ENCODE results near the gene AFG1L.
"Not testable (repeated sequence)": the region's sequence is repeated elsewhere in the genome, so short reads cannot be mapped to it uniquely, and the experiment has no call there.

Gene AFG1L

DNA sequence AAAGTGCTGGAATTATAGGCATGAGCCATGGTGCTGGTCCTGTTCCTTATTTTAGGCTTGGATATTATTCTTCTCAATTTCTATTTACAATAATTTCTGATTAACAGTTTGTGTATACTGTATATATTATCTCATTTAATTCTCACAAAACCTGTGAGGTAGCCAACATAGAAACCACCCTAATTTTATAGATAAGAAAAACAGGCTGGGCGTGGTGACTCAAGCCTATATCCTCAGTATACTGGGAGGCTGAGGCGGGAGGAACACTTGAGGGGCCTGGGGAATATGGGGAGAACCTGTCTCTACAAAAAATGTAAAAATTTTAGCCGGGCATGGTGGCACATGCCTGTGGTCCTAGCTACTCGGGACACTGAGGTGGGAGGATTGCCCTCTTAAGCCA lies 3.8 kb upstream of the AFG1L start:
- DNase-seq = no peak

DNA sequence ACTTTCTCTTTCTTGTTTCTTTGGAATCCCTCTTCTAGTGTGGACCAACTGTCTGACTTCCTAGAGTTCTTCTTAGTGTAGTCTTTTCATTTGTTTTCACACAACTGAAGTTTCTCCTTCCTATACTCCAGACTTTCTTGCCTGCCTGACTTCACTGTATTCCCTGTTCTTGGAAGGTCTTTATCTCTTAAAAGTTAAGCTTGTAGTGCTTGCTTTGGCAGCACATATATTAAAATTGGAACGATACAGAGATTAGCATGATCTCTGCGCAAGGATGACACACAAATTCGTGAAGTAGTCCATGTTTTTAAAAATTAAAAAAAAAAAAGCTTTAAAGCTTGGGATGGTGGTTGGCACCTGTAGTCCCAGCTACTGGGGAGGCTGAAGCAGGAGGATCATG lies 2.3 kb upstream of the AFG1L start:
- DNase-seq = not testable (repeated sequence)

DNA sequence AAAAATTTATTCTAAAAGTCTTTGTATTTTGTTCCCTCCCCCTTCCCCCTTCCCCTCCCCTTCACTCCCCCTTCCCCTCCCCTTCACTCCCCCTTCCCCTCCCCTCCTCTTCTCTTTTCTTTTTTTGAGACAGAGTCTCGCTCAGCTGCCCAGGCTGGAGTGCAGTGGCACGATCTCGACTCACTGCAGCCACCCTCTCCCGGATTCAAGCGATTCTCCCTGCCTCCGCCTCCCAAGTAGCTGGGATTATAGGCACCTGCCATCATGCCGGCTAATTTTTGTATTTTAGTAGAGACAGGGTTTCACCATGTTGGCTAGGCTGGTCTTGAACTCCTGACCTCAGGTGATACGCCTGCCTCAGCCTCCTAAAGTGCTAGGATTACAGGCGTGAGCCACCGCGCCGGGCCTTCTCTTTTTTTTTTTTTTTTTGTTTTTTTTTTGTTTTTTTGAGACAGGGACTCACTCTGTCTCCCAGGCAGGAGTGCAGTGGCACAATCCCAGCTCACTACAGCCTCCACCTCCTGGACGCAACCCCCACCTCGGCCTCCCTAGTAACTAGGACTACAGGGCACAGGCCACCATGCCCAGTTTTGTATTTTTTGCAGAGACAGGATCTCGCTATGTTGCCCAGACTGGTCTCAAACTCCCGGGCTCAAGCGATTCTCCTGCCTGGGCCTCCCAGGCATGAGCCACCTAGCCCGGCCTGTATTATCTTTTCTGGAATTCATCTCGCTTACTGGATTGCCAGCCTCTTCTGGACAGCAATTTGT lies 1.1 kb upstream of the AFG1L start:
- no peak for DNase-seq

DNA sequence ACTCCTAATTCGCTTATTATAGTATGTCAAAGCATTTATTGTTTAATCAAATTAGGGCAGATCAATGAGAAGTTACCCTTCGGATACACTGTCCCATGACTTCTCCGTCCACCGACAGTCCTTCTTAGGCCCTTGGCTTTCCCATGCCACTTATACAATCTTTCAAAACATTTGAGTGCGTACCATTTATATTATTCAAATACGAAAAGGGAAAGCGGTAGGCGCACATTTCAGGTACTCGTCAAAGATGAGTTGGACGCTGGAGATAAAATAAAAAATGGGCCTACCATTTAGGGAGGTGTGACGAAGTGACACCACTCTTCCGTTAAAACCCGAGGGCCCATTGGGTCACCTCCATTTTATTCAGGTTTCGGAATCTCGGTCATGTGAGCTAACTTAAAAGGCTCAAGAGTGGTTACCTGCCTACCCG lies 542 bp upstream of the AFG1L start:
- DNase-seq = no peak

DNA sequence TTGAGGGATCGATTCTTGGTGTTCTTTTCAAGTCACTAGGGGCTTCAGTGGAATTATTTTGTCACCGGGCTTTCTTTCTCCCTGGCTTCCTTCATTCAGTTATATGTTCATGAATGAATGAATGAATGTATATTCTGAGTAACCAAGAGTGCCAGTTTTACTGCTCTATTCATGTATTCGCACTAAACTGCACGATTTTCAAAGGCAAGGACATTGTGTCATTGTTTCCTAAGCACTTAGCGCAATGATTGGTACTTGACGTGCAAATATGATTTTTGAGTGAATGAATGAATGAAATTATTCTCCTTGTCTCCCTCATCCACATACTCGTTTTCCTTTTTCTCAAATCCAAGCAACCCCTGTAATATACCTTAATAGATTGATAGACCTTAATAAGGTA lies 822 bp downstream of the AFG1L start:
- no peak for DNase-seq

DNA sequence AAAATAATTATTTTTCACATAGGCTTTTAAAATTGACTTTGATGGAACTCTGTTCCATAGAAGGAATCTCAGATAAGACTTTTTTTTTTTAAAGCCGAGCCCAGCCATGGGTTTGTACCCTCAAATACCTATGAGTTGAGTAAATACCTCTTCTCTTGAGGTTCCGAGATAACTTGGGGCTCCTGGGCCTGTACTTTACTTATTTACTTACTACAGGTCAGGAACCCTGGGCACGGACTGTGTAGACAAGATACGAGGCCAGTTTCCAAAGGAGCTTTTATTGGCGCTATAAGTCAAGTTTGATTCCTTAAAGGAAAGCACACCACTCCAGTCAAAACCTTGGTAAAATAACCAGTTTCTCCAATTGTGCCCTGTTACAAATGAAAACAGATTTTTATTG lies 7.5 kb downstream of the AFG1L start:
- no peak for DNase-seq

DNA sequence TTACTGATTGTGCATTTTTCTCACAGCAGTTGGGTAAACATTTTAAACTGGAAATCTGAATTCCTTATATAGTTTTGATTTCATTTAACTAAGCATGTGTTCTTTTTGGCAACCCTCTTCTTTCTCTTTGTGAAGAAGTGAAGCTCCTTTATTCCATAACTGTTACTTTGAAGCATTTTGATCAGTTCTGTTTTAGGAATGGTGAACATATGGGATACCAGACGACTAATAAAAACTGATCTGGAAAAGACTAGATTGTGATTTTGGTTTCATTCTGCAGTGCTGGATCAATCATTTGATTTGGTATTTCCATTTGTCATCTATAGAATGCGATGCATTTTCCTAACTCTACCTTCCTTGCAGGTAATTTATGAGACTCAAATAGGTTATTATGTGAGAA lies 9.8 kb downstream of the AFG1L start:
- DNase-seq = no peak

DNA sequence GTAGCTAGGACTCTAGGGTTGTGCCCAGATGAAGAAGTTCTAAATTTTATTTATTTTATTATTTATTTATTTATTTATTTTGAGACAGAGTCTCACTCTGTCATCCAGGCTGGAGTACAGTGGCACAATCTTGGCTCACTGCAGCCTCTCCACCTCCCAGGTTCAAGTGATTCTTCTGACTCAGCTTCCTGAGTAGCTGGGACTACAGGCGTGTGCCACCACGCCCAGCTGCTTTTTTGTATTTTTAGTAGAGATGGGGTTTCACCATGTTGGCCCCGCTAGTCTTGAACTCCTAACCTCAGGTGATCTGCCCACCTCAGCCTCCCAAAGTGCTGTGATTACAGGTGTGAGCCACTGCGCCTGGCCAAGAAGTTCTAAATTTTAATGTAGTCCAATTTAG lies 13.8 kb downstream of the AFG1L start:
- not testable (repeated sequence) for DNase-seq

DNA sequence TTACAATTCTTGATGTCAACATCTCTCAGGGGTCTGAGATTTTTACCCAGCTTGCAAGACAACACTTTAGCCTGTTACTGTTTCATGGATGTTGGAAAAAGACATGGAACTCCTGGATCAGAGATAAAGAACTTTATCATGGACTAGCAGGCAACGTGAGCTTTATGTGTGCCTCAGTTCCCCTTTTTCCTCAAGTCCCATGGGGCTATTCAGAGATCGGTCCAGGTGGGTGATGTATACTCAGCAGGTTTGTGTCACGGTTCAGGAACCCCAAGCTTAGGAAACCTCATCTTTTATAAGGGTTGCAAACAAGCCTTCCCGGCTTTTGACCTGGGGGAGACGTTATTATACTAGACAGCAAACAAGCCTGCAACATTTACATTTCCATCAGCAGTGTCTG lies 15.0 kb downstream of the AFG1L start:
- no peak for DNase-seq

DNA sequence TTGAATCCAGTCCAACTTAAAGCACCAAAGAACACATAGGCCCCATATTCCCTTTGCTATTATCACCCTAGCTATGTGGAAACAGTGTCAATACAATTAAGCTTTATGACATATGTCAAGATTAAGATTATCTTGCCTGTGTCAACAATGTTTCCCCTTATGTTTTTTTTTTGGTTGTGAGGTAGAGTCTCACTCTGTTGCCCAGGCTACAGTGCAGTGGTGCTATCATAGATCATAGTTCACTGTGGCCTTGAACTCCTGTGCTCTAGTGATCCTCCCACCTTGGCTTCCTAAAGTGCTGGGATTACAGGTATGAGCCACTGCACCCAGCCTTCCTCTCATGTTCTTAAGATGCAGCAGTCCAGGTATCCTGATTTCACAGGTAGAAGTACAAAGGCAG lies 17.8 kb downstream of the AFG1L start:
- DNase-seq = no peak

DNA sequence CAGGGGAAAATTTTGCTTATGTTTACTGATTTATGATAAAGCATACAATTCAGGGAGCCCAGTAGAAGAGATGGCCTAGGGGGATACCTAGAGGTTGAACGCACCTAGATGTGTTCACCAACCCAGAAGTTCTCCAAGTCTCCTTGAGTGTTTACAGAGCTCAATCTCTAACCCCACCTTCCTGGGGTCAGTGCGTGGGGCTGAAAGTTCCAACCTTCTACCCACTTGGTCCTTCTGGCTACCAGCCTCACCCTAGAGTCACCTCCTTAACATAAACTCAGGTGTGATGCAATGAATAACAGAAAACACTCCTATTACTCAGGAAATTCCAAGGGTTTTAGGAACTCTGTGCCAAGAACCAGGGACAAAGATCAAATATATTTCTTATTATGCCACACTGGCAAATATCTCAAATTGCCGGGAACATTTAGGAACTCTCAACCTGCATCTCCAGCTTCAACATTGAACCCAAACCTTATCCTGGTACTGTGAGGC lies 26.4 kb downstream of the AFG1L start:
- no peak for DNase-seq

DNA sequence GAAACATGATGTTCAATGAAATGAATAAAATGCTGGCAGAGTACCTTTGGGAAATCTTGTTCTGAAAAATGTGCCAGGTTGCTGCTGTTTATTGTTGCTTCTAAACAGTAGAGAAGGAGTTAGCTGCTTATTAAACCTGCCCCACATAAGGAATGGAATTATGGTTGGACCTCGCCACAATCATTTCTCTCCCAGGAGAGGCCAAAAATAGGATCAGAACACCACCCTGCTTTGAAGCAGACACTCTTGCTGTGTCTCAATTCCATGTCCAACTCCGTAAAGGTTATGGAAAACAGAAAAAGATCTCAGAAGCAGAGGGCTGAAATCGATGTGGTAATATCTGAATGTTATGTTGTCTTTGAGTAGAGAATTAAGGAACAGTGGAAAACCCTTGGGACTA lies 27.9 kb downstream of the AFG1L start:
- DNase-seq = no peak

DNA sequence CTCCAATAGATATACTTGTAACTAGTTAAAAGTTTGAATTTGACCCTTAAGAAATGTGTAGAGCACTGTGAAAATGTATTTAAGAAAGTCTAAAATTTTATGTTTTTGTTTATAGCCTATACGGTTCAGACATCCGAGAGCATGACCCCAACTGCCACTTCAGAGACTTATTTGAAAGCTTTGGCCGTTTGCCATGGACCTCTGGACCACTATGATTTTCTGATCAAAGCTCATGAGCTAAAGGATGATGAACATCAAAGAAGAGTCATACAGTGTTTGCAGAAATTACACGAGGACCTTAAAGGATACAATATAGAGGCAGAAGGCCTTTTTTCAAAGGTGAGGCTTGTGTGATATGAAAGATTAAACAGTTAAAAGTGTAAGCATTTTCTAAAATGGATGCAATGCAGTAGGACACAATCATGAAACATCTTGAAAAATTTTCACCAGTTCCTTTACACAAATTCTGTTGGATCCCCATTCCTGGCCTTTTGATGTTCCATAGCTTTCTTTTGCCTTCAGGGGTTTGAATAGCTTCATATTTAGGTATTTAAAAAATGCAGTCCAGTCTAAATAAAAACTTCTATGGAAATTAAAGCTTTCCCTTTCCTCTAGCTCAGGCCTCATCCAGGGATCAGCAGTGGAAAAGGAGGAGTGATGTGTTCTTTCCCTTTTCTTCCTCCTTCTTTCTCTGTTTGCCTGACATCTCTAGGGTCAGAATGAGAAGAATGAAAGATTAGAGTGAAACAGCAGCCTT lies 29.0 kb downstream of the AFG1L start:
- DNase-seq = no peak

DNA sequence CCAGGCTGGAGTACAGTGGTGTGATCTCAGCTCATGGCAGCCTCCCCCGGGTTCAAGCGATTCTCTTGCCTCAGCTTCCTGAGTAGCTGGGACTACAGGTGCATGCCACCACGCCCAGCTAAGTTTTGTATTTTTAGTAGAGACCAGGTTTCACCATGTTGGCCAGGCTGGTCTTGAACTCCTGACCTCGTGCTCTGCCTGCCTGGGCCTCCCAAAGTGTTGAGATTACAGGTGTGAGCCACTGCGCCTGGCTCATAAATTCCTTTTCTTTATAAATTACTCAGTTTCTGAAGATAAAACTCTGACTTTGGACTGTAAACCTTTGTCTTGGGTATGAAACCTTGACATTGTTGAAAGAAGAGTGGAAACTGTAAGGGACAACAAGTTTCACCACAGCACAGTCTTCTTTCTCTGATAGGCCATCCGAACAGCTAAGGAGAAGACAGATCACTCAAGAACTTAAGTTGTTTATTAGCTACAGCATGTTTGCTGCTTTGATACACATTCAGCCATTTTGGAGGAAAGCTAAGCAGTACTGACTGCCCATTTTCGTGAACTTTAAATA lies 35.4 kb downstream of the AFG1L start:
- DNase-seq = not testable (repeated sequence)

DNA sequence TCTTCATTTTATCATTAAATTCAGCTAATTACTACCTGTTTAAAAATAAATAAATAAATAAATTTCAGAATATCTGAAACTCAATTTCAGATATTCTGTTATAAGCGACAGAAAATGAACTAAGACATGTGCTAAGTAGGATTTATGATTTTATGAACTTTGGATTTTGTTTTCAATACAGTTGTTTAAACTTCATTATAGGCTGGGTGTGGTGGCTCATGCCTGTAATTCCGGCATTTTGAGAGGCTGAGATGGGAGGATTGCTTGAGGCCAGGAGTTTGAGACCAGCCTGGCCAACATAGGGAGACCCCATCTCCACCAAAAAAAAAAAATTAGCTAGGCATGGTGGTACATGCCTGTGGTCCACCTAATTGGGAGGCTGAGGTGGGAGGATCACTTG lies 36.0 kb downstream of the AFG1L start:
- no peak for DNase-seq

DNA sequence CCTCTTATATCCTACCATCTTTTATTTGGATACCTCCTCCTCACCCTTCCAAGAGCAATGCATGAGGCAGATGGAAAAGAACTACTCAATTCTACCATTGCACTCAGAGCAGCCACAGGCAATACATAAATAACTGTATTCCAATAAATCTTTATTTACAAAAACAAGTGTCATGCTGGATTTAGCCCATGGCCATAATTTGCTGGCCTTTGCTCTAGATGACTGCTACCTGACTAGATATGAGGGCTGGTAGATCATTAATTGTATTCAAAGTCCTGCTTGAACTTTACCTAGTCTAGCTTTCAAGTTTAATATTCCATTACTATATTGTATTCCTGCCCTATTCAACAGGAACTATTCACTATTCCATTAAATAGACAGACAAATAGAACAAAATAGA lies 37.1 kb downstream of the AFG1L start:
- DNase-seq = no peak

DNA sequence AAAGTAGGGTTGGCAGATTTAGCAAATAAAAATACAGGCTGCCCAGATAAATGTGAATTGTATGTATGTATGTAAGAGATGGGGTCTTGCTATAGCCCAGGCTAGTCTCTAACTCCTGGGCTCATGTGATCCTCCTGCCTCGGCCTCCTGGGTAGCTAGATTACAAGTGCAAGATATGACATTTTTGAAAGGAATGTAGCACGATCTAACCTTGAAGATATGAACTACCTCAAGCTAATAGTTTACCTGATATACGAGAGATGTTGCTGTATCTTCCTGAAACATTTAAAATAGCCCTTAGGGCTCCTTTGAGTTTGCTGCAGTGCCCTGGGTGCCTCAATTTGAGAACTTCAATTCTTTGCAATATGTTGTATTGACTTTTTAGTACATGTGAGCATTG lies 42.1 kb downstream of the AFG1L start:
- no peak for DNase-seq

DNA sequence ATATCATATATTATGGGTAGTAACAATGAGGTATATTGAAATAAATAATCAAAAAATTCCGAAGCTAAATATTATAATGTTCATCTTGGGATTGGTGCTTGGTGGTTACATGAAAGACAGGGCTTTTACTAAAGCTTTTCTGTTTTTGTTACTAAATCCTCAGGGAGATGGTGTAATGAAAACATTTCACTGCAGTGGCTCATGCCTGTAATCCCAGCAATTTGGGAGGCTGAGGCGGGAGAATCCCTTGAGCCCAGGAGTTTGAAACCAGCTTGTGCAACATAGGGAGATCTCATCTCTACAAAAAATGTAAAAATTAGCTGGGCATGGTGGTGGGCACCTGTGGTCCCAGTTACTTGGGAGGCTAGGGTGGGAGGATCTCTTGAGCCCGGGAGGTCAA lies 42.9 kb downstream of the AFG1L start:
- DNase-seq = no peak

DNA sequence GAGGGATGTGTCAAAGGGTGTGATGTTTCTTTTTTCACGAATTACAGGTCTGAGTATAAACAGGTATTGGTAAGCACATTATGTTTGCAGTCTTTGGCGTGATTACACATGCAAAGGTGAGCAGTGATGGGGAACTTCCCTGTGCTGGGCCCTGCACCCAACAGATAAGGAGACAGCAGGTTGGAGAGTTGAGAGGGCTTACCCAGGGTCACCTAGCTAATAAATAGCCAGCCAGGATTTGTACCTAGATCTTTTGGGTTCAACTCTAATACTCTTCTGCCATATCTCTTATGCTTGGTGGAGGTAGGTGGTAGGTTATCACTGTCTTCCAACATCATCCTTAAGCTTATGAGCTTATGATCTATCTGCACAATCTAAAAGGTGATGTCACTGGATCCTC lies 46.5 kb downstream of the AFG1L start:
- no peak for DNase-seq

DNA sequence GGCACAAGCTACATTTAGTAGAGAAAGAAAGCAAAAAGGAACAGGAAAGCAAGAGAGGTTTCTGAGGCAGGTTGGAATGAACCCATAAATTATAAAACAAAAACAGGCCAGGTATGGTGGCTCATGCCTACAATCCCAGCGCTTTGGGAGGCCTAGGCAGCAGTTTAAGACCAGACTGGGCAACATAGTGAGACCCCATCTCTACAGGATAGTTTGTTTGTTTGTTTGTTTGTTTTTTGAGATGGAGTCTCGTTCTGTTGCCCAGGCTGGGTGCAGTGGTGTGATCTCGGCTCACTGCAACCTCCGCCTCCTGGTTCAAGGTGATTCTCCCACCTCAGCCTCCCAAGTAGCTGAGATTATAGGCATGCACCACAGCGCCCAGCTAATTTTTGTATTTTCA lies 49.0 kb downstream of the AFG1L start:
- DNase-seq = no peak

DNA sequence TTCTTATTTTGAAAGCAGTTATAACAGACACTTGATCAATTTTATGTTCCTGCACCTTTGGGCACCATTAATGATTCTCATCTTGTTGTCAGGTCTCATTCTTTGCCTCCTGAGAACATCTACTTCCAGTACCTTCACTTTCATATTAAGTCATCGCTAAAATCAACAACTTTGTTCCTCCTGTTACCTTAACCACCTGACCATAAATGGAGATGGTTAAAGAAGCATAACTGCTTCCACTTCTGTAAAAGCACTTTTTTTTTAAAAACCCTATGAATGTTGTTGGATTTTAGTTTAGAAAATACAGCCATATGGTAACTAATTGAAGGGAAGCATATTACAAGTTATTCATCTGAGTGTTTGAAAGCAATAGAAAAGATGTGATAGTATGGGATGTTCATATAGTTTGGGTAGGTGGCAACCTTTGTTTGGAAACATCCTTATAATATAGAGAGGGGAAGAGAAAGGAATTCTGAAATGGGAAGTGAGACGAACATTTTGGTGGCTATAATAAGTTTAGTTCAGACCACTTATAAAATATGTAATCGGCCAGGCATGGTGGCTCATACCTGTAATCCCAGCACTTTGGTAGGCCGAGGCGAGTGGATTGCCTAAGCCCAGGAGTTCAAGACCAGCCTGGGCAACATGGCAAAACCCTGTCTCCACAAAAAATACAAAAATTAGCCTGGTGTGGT lies 53.9 kb downstream of the AFG1L start:
- no peak for DNase-seq

DNA sequence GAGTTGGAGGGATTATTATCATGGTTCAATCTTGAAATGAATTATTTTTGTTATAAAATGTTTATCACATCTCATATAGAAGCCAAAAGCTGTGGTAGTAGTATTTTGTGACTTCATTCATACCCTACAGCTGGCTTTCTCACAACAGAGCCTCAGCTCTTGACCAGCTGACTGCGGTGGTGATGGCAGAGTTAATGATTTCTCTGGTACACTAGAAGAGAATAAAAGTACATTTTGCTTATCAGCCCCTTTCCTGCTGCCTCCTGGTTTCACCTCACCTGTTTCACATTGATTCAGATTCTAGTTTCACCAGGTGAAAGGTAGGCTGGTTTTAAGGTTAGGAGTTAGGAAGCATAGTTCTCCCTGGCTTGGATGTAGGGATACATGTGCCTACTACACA lies 55.7 kb downstream of the AFG1L start:
- no peak for DNase-seq

DNA sequence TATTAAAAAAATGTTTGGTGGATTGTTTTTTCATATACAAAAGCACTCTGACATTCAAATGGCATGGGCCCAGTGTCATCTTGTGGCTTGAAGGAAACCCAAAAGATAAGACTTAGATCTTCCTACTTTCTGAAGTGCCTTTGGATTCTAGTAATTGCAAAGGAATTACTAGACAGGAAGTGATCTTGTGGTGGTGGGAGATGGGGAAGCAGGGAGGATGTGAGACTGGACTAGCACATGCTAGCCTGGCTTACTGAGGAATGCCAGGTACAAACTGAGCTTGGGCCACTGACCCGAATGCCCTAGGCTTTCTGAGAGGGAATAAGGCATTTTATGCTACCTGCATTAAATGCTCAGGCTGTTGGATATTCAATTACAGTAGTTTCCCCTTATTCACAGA lies 59.0 kb downstream of the AFG1L start:
- DNase-seq = no peak

DNA sequence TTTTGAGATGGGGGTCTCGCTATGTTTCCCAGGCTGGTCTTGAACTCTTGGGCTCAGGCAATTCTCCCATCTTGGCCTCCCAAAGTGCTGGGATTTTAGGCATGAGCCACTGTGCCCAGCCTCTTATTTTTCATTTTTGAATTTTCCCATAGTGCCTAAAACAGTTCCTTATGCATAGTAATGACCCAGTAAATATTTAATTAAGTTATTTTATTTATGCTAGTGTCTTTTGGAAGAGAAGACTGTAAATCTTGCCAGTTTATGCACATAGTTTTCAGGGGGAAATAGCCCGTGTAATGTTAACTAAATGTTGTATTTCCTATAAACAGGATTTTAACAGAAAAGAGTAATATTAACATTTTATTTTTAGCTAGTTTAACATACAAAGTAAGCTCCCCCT lies 60.3 kb downstream of the AFG1L start:
- no peak for DNase-seq
